K562 (cell line): Measurements from ENCODE around the gene NUDCD3. TPM values are rescaled to one million over a fixed set of nuclear protein-coding genes. Genes with fewer than 3 reads are reported as not detected.

Experiments used
- ATAC-seq: fragments of 200-7000 bp; cut with Tn5 transposase; 3 replicates; pipeline ENCODE4 v1.9.1; 2020; ENCODE audit warnings: moderate library complexity
- BruUV-seq: library from RNA; stranded (reverse); fragments of 400-500 nt; replicated peaks from 2 replicates; lab custom pipeline; 2021; lab: Mats Ljungman, UMichigan
- CTCF ChIA-PET: fragments of 300-600 bp; formaldehyde crosslinking; extraction: SDS; loops from one replicate; lab custom pipeline; 2021; ENCODE audit warnings: low intra/inter-chr PET ratio; lab: Yijun Ruan, JAX
- POLR2A ChIA-PET: fragments of 300-600, 350-650 bp; sonication (Branson Sonifier 250); formaldehyde crosslinking; extraction: SDS; loops from one replicate; lab custom pipeline; 2021; ENCODE audit warnings: antibody characterized with exemption, inconsistent platforms; lab: Yijun Ruan, JAX
- DNase-seq, 4 experiments: peaks; one replicate each; pipeline versions ENCODE4 v3.0.0 to v3.0.0-alpha.2; 2011 to 2018; ENCODE audit warnings: low spot score in 3 of 4, mixed read lengths in 3 of 4; ENCODE audit errors: extremely low read depth in 1 of 4
- FAIRE-seq: peaks from 2 replicates; lab custom pipeline; 2011; peaks lifted over from hg19 to GRCh38; lab: Jason Lieb, UNC
- H2AFZ ChIP-seq: 2 replicates; pipeline ENCODE4 v1.6.0; 2011; ENCODE audit warnings: low read depth, low read length, control low read depth, inconsistent platforms
- H3K27ac ChIP-seq: fragments of 200-600 bp; 3 replicates; pipeline ENCODE4 v1.8.0; 2011; ENCODE audit warnings: low read depth, mild to moderate bottlenecking, control low read depth, inconsistent platforms, low read length, moderate library complexity, mixed read lengths; ENCODE audit errors: extremely low read depth
- H3K27me3 ChIP-seq, 2 experiments: fragments of 300-600 bp in 1 of 2; 2 replicates in 1 of 2; 3 replicates in 1 of 2; pipeline versions ENCODE4 v1.6.0 to v1.8.0; 2011; ENCODE audit warnings: inconsistent platforms in 2 of 2, low read length in 2 of 2, mild to moderate bottlenecking in 1 of 2, mixed read lengths in 1 of 2, moderate library complexity in 1 of 2; ENCODE audit not compliant: control insufficient read depth in 2 of 2, insufficient read depth in 2 of 2
- H3K36me3 ChIP-seq: fragments of 300-600 bp; 3 replicates; pipeline ENCODE4 v1.8.0; 2011; ENCODE audit warnings: mild to moderate bottlenecking, low read length, inconsistent platforms; ENCODE audit not compliant: control insufficient read depth, insufficient read depth
- H3K4me1 ChIP-seq, 2 experiments: fragments of 200-600 bp in 1 of 2; replicated peaks in 1 of 2; 2 replicates in 1 of 2; 3 replicates in 1 of 2; pipeline versions ENCODE4 v1.5.1 to v1.8.0; 2011; ENCODE audit warnings: inconsistent platforms in 2 of 2, low read length in 2 of 2, mild to moderate bottlenecking in 1 of 2, mixed read lengths in 1 of 2, moderate library complexity in 1 of 2; ENCODE audit not compliant: control insufficient read depth in 2 of 2, insufficient read depth in 2 of 2
- H3K4me2 ChIP-seq: 2 replicates; pipeline ENCODE4 v1.6.1; 2011; ENCODE audit warnings: low read length, control low read depth, inconsistent platforms, mixed read lengths; ENCODE audit not compliant: insufficient read depth
- H3K4me3 ChIP-seq: fragments of 200-600 bp; sonication (generic), shearing (Covaris generic); 2 replicates; pipeline ENCODE4 v1.5.1; 2016; ENCODE audit warnings: control low read depth, inconsistent platforms
- H3K79me2 ChIP-seq: fragments of 200-600 bp; 3 replicates; pipeline ENCODE4 v1.8.0; 2011; ENCODE audit warnings: low read length, inconsistent platforms; ENCODE audit not compliant: control insufficient read depth, insufficient read depth
- H3K9ac ChIP-seq, 2 experiments: 2 replicates each; pipeline versions ENCODE4 v1.6.0 to v1.6.1; 2011; ENCODE audit warnings: low read depth in 2 of 2, low read length in 2 of 2, control low read depth in 1 of 2, inconsistent platforms in 1 of 2, mild to moderate bottlenecking in 1 of 2, mixed read lengths in 1 of 2; ENCODE audit not compliant: insufficient read depth in 1 of 2
- H3K9me1 ChIP-seq: one replicate; pipeline ENCODE4 v1.6.0; 2011; ENCODE audit warnings: inconsistent platforms, mild to moderate bottlenecking, low read length, moderate library complexity; ENCODE audit not compliant: control insufficient read depth, insufficient read depth
- H3K9me3 ChIP-seq: replicated peaks from 2 replicates; pipeline ENCODE4 v1.5.1; 2011; ENCODE audit warnings: low read depth, low read length, inconsistent platforms; ENCODE audit not compliant: control insufficient read depth, insufficient read depth
- H4K20me1 ChIP-seq: replicated peaks from 2 replicates; pipeline ENCODE4 v1.6.1; 2011; ENCODE audit warnings: low read length, inconsistent platforms, mixed read lengths; ENCODE audit not compliant: control insufficient read depth, insufficient read depth
- BRD4 ChIP-seq: fragments of 200-600 bp; sonication (generic); IDR thresholded peaks from 2 replicates; pipeline ENCODE4 v1.6.1; 2017; ENCODE audit warnings: inconsistent platforms
- CHCHD3 ChIP-seq: fragments of 250-450 bp; sonication (Bioruptor Pico); IDR thresholded peaks from 2 replicates; pipeline ENCODE4 v2.1.2; 2022; ENCODE audit warnings: mild to moderate bottlenecking
- DLX4 ChIP-seq: fragments of 250-450 bp; sonication (Bioruptor Pico); IDR thresholded peaks from 2 replicates; pipeline ENCODE4 v1.6.1; 2021; ENCODE audit warnings: mild to moderate bottlenecking
- E2F8 ChIP-seq: fragments of 450-650 bp; IDR thresholded peaks from 2 replicates; pipeline ENCODE4 v1.7.1; 2018; ENCODE audit warnings: mild to moderate bottlenecking, low read depth; ENCODE audit not compliant: partially characterized antibody
- NR2C1 ChIP-seq, 2 experiments: fragments of 450-650 bp; IDR thresholded peaks; 2 replicates each; pipeline ENCODE4 v1.6.1; 2017; ENCODE audit warnings: mild to moderate bottlenecking in 2 of 2, antibody characterized with exemption in 1 of 2, inconsistent platforms in 1 of 2, missing compliant biosample characterization in 1 of 2, missing genetic modification characterization in 1 of 2
- PHB2 ChIP-seq: fragments of 450-650 bp; IDR thresholded peaks from 2 replicates; pipeline ENCODE4 v1.6.1; 2017; ENCODE audit warnings: low read depth
- PREB ChIP-seq: sonication (generic); formaldehyde crosslinking; IDR thresholded peaks from 2 replicates; pipeline ENCODE4 v1.8.1; 2023; ENCODE audit warnings: mild to moderate bottlenecking, missing genetic modification reagents
- RBM17 ChIP-seq: fragments of 200-400 bp; formaldehyde crosslinking; IDR thresholded peaks from 2 replicates; pipeline ENCODE4 v1.6.1; 2017; ENCODE audit warnings: low read depth, mild to moderate bottlenecking, low read length, borderline replicate concordance
- RBM25 ChIP-seq: fragments of 200-400 bp; formaldehyde crosslinking; IDR thresholded peaks from 2 replicates; pipeline ENCODE4 v1.6.1; 2018; ENCODE audit warnings: low read length, low read depth, moderate library complexity; ENCODE audit not compliant: severe bottlenecking
- RFX7 ChIP-seq: fragments of 250-450 bp; sonication (Bioruptor Pico); IDR thresholded peaks from 2 replicates; pipeline ENCODE4 v1.5.1; 2021; ENCODE audit warnings: mild to moderate bottlenecking
- RUNX1 ChIP-seq: sonication (generic); IDR thresholded peaks from 2 replicates; pipeline ENCODE4 v1.6.1; 2016; ENCODE audit warnings: antibody characterized with exemption, low read depth
- ZBTB12 ChIP-seq: fragments of 250-450 bp; sonication (Bioruptor Pico); IDR thresholded peaks from 2 replicates; pipeline ENCODE4 v1.4.0; 2020
- ZBTB7A ChIP-seq: IDR thresholded peaks from 2 replicates; pipeline ENCODE4 v1.6.1; 2011; ENCODE audit warnings: low read depth, mild to moderate bottlenecking, low read length, moderate library complexity, borderline replicate concordance; ENCODE audit not compliant: control insufficient read depth
- ZKSCAN1 ChIP-seq: fragments of 150-350 bp; IDR thresholded peaks from 2 replicates; pipeline ENCODE4 v1.6.1; 2016; ENCODE audit warnings: low read depth, low read length
- ZNF197 ChIP-seq: fragments of 200-800 bp; sonication (Bioruptor generic); IDR thresholded peaks from 2 replicates; pipeline ENCODE4 v1.6.1; 2016; ENCODE audit warnings: low read depth, missing genetic modification characterization, missing compliant biosample characterization
- ZNF316 ChIP-seq: fragments of 450-650 bp; IDR thresholded peaks from 2 replicates; pipeline ENCODE4 v1.6.1; 2016
- ZNF354B ChIP-seq: fragments of 250-450 bp; sonication (Bioruptor Pico); IDR thresholded peaks from 2 replicates; pipeline ENCODE4 v1.4.0; 2020
- ZNF41 ChIP-seq: fragments of 250-450 bp; sonication (Bioruptor Pico); conservative IDR thresholded peaks from 2 replicates; pipeline ENCODE4 v1.4.0; 2020; ENCODE audit warnings: mild to moderate bottlenecking
- WGBS: fragments of 100-300 bp; shearing (Covaris generic); methylation state at CpG from one replicate; pipeline ENCODE4 v1.1.6; 2016; ENCODE audit warnings: low coverage, mixed read lengths; ENCODE audit not compliant: insufficient coverage; ENCODE audit errors: missing lambda C conversion rate; 5-methylcytosine and 5-hydroxymethylcytosine counted together
- in situ Hi-C: fragments of 300-500 bp; cut with MboI; formaldehyde crosslinking; loops from 4 replicates; pipeline ENCODE4 v1.15.0; 2018; ENCODE audit warnings: inconsistent platforms, mixed read lengths
- intact Hi-C: fragments of 100-400 bp; cut with micrococcal nuclease; formaldehyde crosslinking; loops from 2 replicates; pipeline ENCODE4 v1.14.2; 2022
- polyA plus RNA-seq, 8 experiments: library from polyadenylated mRNA; depleted of rRNA in 4 of 8; stranded (reverse) in 5 of 8; unstranded in 3 of 8; fragments of >200 nt; fragmentation: Nextera tagmentation in 2 of 8; fragmentation: Illumina TruSeq in 1 of 8; extraction: Ambion mirVana in 2 of 8; extraction: Trizol in 1 of 8; gene quantifications; 2 replicates each; pipeline versions ENCODE4 v1.2.1 to v1.2.3, GENCODE V29; 2011 to 2014; ENCODE audit warnings: inconsistent platforms in 1 of 8, missing spikeins in 1 of 8
- total RNA-seq, 7 experiments: library from RNA; depleted of rRNA in 6 of 7; stranded (reverse); fragments of >200 nt in 6 of 7; fragmentation: Illumina TruSeq in 2 of 7; extraction: Trizol in 2 of 7; gene quantifications; 2 replicates each; pipeline versions ENCODE4 v1.2.1 to v1.2.3, GENCODE V29; 2011 to 2021; ENCODE audit warnings: low replicate concordance in 1 of 7

Gene NUDCD3
- total and polyA plus RNA-seq, 9 of the 15 experiments (the other 6 are each of a cell fraction or from before 2014, with no cell fraction given) = 24.8 to 64.2 (median 42.6) TPM

GRCh38 chr7:44520574-44520973, 30.1 kb upstream of the NUDCD3 start (continued):
- no peak for TF ChIP-seq ZNF354B
- no peak for TF ChIP-seq ZBTB7A
- no peak for TF ChIP-seq RUNX1

GRCh38 chr7:44519546-44519945, 29.1 kb upstream of the NUDCD3 start:
- Histone ChIP-seq H3K9me1 (no peaks in the 10 kb centered on the region), H3K79me2 (no peaks in the 10 kb centered on the region), H3K36me3 (no peaks in the 10 kb centered on the region), H3K4me1 (peaks cover 0 to 9% of the 10 kb centered on the region in 2 experiments; a peak in 2 of 5 replicates), H3K9me3 (0 out of 2 replicates have a peak, but pooled peaks cover 3% of the 10 kb centered on the region), H3K4me2 (no peak overlapping the region), H3K9ac (no peak overlapping the region), H3K27me3 (peaks cover 6 to 38% of the 10 kb centered on the region in 2 experiments; a peak in 4 of 5 replicates), H4K20me1 (no peaks in the 10 kb centered on the region), H3K27ac (no peak overlapping the region), H3K4me3 (no peak overlapping the region), H2AFZ (no peak overlapping the region)
- in situ Hi-C loops = no loop called here
- CTCF ChIA-PET = no interaction called here
- DNase-seq (peak in 1 of 4 experiments; percentile 5), FAIRE-seq (no peak), ATAC-seq (no peak)
- intact Hi-C loops = no loop called here
- BruUV-seq = no TSS peak
- WGBS = 15% methylated on average over 7 of the region's 7 CpGs
- POLR2A ChIA-PET = no interaction called here
- TF ChIP-seq PHB2 (no peak), NR2C1 (IDR thresholded peaks at IDR 0.05) (no peak), NR2C1 (tag; IDR thresholded peaks at IDR 0.05) (no peak), ZNF316 (no peak), RBM25 (no peak), ZNF197 (CRISPR knock-in tag) (no peak), ZKSCAN1 (no peak), CHCHD3 (CRISPR knock-in tag) (no peak), E2F8 (no peak), PREB (no peak), RFX7 (CRISPR knock-in tag) (no peak), BRD4 (no peak), RBM17 (no peak), ZBTB12 (CRISPR knock-in tag) (no peak), DLX4 (CRISPR knock-in tag) (no peak), ZNF41 (CRISPR knock-in tag) (no peak)
